Left hindlimb (tissue), 1 donor: Measurements from ENCODE around the gene FAM241A.
"Not testable (repeated sequence)": the region's sequence is repeated elsewhere in the genome, so short reads cannot be mapped to it uniquely, and the experiment has no call there.

ENCODE experiments used
- DNase-seq: peaks from one replicate; pipeline ENCODE4 v3.0.0-alpha.2; 2018

Gene FAM241A

DNA sequence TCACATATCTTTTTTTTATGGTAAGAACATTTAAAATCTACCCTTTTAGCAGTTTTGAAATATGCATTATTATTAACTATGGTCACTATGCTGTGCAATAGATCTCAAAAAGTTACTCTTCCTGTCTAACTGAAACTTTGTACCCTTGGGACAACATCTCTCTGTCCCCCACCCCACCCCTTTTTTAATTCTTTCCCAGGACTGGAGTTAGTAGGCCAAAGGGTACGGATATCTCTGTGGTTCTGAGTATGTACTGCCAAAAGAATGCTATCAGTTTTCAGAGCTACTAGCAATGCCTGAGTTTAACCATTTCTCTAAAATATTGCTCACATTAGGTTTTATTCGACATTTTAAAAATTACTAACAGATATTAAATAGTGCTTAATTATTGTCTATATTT lies 4.7 kb upstream of the FAM241A start:
- DNase-seq, result no peak

DNA sequence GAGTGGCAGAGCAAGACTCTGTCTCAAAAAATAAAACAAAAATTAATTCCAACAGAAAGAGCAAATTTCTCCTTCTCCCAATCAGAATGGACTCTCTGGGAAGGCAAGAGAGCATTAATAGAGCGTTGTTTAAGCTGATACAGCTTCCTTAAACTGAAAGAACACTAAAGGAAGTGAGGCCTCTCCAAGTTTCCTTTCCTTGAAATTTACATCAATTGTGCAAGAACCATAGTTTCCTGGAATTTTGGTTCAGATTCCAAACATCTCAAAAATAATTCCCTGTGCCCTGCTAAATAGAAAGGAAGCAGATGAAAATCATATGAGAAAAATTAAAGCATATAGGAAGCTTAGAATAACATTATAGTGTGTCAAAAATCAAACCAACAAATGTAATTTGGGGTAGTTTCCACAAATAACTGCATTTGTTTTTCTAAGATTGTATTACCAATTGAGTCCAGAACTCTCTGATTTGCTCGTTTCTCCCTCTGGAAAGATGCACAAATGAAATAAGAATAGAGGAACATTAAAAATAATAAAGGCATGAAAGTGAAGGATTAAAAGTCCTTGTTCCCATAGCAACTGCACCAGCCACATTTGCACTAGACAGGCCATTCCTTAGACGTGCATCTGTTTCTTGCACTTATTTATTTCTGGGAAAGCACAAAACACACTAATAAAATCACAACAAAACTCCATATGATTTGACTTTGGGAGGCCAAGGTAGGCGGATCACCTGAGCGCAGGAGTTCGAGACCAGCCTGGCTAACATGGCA lies 3.7 kb upstream of the FAM241A start:
- DNase-seq, result no peak

DNA sequence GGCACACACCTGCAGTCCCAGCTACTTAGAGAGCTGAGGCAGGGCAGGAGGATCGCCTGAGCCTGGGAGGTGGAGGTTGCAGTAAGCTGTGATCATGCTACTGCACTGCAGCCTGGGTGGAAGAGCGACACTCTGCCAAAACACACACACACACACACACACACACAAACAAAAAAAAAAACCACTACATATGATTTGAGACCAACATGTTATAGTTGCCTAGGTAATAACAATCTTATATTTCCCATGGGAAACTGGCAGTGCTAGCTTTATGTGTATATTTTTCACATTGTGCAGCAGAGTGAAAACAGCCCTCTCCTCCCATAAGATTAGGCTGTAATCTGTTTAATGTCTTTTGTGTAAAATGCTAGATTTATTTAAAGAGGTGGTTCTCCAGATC lies 3.1 kb upstream of the FAM241A start:
- no peak for DNase-seq

DNA sequence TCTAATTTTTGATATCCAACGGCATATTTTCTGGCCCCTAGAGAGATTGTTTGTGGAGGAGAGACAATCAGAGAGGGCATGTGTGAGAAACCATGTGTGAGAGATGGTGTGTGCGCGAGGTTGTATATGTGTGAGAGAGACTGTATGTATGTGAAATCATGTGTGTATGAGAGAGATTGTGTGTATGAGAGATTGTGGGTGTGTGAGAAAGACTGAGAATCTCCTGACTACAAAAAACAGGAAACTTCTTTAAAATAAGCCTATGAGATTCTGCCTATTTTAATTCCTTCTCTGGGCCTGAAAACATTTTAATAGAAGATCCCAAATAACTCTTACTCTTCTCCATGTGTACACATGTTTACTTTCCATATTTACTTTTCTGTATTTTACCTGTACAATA lies 1.5 kb upstream of the FAM241A start:
- no peak for DNase-seq

DNA sequence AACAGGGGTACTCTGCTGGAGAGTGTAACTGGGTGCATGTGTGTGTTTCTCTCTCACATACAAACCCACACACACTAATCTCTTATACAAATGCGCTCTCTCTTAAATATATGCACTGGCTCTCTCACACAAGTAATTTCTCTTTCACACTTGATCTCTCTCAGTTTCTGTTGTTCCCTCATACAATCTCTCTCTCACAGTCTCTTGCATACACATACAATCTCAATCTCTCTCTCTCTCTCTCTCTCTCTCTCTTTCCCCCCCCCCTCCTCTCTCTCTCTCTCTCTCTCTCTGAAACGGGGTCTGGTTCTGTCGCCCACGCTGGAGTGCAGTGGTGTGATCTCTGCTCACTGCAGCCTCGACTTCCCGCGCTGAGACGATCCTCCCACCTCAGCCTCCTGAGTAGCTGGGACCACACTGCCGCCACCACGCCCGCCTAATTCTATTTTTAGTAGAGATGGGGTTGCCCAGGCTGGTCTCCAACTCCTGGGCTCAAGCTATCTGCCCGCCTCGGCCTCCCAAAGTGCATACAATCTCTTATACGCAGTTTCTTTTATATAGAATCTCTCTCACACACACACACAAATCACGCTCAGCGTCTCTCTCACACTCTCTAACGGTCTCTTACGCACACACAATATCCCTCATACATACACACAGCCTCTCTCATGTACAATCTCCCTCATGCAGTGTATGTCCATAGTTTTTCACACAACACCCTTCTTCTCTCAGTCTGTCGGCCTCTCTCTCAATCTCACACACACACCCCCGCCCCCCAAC lies 518 bp upstream of the FAM241A start:
- no peak for DNase-seq

DNA sequence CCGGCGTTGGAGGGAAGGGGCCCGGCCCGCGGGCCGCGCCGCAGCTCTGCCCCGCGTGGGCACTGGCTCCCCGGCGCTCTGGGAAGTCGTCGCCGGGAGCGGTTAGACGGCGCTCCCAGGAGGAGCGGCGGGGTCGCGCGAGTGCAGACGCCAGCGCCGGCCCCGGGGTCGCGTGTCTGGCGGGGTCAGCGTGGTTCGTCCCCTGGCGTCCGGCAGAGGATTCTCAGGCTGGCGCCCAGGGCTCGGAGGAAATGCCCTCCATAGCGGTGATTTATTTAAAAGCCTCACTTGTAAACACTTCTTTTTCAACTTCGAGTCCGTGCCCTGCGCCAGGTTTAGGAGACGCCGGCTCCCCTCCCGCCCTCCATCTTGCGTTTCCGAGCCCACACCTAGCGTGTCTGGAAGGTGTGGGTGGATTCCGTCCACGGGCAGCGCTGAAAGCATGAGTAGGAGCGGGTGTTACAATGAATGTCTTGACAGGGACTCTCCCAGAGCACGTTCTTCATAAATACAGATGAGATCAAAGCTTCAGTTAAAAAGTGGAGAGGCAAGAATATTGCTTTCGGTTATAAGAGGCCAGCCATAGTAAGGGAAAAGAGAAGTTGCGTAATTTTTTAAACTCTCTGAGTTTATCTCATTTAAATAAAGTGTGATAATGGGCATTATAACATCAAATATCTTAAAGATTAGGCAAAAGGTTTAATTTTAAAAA lies 692 bp downstream of the FAM241A start:
- DNase-seq, result peak; percentile 48

DNA sequence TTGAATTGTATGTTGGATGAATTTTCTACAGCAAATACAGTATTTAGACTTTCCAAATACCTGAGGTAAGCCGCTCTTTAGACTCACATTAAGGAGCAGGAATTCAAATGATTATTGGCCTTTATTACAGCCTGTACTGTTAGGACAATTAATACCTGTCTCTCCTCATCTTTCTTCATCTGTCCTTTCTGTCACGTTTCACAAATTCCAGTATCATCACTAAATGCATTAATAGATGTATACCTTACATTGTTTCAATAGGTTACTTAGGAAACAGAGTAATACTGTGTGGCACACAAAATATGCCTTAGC lies 1.2 kb downstream of the FAM241A start:
- no peak for DNase-seq

DNA sequence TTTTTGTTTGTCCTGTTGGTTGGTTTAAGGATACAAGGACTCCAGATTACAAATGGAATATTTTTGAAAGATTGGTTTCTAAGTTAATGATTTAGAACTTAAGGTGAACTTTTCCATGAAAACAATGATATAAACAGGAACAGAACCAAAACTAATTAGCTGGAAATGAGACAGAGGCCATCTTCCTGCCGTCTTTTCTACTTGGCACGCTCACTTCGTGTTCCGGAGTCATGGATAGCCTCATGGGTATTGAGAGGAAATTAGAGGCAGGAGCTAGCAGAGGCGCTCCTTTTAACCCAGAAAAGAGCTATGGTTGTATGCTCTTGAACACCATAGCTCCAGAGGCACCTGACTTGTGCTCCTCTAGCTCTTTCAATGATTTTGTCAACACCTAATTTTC lies 2.4 kb downstream of the FAM241A start:
- no peak for DNase-seq

DNA sequence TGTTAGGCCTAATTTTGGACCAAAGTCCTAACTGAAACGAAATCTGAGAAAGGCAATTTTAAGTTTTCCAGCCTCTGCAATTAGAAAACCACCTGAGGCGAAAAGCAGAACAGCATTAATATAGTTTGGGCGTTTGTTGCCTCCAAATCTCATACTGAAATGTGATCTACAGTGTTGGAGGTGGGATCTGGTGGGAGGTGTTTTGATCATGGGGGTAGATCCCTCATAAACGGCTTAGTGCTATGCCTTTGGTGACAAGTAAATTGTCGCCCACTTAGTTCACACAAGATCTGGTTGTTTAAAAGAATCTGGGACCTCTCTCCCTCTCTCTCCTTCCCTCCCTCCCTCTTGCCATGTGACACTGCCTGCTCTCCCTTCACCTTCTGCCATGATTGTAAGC lies 5.7 kb downstream of the FAM241A start:
- no peak for DNase-seq

DNA sequence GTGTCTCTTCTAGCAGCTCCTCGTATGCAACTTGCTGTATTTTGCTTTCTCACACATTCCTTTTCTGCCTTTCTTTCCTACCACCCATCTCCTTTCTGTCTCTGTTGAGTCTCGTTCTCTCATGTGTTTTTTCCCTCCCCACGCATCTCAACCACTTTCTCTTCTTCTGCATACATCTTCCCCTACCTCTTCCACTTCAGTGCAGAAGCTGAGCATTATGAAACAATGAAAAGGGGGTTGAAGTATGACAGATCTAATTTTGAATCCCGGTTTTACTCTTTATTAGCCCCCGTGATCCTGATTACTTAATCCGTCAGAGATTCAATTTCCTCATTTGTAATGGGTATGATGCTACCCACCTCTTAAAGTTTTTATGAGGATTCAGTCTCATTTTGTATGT lies 7.3 kb downstream of the FAM241A start:
- no peak for DNase-seq

DNA sequence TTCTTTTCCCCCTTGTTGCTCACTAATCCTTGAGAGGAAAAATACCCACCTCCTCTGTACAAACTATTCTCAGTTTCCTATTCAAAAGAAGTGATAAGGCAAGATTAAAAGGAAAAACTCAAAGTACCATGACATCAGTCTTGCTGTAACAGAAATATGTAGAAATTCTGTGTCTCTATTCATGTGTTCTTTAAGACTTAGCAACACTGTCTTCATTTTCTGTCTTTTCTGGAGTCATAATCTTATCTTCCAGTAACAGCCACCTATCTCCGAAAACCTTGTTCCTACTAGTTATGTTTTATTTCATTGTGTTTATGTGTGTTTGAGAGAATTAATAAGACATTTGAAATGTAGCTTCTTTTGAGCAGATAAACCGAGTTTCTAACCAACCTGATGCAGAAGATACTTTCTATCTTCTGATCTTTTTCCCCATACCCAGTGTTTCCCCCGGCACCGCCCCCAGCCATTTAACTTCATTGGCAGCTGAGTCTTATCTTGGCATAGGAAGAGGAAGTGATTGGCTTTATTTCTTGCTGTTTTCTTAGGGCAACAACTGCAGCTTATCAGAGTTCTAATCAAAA lies 8.0 kb downstream of the FAM241A start:
- DNase-seq, result no peak

DNA sequence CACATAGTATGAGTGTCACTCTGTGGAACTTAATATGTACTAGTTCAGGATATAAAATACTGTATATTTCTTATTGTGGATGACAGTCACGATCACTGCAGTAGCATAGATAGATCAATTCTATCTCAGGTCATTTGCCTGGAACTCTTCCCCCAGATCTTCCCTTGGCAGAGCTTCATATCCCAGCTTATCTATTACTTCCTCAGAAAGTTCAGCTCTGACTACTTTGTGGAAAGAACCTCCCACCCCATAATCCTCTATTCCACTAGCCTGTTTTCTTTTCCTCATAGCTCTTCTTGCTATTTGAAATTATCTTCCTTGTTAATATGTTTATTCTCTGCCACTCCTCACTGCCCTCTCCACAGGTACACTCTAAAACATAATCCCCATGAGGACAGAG lies 10.9 kb downstream of the FAM241A start:
- DNase-seq, result no peak

DNA sequence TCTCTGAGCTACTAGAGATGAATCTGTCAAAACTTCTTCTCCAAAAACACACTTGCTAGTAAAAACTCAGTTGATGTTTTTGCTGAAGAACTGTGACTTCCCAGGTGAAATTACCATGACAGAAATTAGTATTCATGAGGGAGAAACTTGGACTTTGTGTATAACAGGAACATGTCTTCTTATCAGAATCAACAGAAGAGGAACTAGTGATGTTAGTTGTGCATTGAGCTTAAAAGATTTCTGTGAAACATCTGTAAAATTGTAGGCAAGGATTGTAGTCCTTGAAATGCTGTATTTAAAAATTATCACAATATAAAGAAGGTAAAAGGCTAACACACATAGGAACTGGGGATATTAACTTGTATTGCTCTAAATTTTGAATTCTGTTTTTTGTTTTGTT lies 11.3 kb downstream of the FAM241A start:
- DNase-seq, result no peak

DNA sequence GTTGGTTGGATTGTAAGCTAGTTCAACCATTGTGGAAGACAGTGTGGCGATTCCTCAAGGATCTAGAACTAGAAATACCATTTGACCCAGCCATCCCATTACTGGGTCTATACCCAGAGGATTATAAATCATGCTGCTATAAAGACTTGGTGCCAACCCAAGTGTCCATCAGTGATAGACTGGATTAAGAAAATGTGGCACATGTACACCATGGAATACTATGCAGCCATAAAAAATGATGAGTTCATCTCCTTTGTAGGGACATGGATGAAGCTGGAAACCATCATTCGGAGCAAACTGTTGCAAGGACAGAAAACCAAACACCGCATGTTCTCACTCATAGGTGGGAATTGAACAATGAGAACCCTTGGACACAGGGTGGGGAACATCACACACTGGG lies 18.5 kb downstream of the FAM241A start:
- DNase-seq, result not testable (repeated sequence)

DNA sequence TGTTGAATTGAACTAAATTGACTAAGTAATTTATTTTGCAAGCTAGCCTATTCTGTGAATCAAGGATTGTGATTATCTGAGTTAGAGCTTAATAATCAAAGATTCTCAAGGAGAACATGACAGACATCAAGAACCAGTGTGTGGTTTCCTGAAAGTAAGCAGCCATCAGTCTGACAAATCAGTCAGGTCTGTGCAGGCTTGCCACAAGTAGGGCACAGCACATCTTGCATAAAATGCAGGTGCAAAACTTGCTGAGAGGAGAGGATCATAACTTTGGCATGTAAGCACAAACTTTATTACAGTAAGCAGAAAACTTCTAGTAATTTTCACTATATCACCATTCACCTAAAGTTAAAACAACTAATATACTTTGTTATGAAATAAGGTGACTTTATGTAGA lies 22.5 kb downstream of the FAM241A start:
- DNase-seq, result no peak

DNA sequence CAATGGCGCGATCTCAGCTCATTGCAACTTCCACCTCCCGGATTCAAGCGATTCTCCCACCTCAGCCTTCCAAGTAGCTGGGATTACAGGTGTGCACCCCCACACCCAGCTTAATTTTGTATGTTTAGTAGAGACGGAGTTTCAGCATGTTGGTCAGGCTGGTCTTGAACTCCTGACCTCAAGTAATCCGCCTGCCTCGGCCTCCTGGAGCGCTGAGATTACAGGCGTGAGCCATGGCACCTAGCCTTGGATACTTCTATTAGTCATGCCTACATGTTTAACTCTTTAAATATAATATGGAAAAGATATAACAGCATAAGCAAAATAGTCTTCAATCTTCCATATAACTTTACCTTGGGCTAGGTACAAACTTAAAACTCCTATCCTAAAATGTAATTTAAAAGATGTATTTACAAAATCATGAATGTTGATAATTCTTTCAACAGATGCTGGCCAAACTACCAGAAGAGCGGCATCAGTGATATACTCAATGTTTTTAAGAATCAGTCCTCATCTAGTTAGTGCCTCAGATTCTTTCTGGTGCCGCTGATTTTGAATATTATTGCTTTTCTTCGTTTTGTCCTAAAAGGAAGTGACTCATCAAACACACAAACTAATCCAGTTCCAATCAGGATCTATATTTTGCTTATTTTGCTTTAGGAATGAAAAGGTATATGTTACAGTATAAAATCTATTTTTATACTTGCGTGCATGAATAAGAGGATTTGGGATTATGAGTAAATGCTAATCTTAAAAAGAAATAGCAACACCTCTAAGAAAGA lies 23.7 kb downstream of the FAM241A start:
- DNase-seq, result no peak

DNA sequence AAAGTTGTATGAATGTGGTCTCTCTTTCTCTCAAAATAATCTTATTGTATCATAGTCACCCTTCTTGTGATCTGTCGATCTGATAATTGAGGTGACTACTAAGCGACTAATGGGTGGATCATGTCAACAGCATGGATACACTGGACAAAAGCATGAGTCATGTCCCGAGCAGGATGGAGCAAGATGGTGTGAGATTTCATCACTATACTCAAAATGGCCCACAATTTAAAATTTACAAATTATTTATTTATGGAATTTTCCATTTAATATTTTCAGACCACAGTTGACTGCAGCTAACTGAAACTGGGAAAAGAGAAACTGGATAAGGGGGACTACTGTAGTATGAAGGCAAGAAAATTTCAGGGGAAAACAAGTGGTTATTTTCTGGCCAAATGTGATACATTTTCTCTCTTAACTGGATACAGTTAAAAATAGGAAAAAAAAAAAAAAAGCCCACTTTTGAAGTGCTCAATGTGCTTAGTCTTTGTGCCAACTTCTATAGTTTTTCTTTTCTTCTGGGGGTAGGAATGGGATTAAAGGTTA lies 25.3 kb downstream of the FAM241A start:
- DNase-seq, result no peak

DNA sequence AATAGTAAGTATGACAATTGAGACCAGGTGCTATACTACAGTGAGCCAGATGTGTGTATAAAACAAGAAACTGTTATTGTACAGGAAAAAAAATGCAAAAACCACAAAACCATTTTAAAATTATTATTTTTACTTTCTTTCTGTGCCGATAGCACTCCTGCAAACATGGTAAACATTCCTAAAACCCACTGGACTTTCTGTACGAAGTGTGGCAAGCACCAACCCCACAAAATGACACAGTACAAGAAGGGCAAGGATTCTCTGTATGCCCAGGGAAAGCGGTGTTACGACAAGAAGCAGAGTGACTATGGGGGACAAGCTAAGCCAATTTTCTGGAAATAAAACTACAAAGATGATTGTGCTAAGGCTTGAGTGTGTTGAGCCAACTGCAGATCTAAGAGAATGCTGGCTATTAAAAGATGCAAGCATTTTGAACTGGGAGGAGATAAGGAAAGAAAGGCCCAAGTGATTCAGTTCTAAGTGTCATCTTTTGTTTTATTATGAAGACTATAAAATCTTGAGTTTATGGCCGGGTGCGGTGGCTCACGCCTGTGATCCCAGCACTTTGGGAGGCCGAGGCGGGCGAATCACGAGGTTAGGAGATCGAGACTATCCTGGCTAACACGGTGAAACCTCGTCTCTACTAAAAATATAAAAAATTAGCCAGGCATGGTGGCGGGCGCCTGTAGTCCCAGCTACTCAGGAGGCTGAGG lies 26.0 kb downstream of the FAM241A start:
- not testable (repeated sequence) for DNase-seq

DNA sequence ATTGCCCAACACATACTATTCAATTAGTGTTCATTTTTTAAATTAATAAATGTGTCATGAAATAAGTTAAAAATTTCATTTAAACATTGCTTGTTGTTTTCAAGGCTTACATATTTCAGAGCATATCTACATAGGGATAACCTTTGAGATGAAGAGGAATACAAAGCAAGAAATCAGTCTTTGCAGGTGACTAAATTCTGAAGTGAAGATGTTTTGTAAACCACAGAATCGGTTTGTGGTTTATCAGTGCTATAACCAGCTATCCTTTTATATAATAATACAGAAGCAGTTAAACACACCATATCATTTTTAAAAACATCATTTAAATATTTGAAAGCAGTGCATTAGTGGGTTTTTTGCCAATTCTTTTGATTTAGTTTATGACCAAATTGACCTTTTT lies 26.9 kb downstream of the FAM241A start:
- DNase-seq, result no peak

DNA sequence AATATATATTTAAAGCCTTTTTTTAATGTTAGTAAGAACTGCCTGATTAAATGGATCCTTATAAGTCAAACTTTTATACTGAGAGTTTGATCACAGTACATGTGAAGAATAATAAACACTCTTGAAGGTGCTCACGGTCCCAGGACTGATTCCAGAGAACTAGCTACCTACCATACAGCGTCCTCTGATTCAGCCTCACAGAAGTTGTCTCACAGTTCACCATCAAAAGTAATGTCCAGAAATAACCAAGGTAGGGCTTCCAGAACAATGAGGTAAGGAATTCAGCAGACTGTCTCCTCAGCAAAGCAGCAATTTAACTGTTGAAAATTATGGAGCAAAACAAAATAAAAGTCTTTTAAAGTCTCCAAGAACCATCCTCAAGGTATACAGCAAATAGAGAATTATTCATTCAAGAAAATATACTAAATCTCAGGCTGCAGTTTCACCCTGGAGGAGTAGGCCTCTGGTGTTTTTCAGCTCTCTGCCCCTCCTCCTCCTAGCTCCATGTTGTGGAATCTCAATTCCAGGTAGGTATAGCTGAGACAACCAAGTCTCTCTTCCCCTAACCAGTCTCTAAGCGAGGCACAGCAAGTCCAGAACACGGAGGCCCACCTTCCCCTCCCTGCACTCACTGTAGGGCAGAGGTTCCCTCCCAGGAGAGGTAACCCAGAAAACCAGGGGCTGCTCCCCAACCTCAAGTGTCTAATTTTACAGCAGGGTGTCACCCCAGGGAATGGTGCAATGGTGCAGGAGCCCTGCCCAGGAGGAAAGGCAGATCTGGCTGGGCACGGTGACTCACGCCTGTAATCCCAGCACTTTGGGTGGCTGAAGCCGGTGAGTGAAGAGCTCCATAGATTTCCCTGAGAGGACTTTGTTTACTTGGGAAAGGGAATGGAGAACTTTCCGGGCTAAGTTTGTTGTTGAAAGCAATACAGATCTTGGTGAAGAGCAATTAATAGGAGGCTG lies 28.6 kb downstream of the FAM241A start:
- no peak for DNase-seq

DNA sequence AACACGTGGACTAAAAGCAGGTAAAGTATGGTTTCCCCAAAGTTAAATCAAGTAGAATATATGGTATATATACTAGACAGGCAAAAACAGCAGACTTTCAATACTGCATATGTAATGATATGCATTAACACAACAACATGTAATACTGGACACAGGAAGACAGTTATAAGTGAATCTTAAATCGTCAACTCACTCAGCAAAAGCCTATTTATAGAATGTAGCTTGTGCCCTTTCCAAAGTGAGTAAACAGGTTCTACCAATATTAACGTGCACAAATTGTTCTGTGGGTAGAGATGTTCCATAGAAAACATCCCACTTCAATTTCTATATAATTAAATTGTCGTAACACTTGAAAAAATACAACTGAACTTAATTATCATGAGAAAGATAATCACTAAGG lies 30.6 kb downstream of the FAM241A start:
- no peak for DNase-seq
